ENCODE data around the gene MSRB1. TPM values are rescaled to one million over a fixed set of nuclear protein-coding genes. Genes with fewer than 3 reads are reported as not detected.
A peak's percentile ranks its signal among the peaks of the same experiment; 100 is the strongest.

Gene MSRB1
- total and polyA plus RNA-seq, 2 of the 13 experiments (the other 11 are each of a cell fraction or from before 2014, with no cell fraction given) = 32.1 to 75.4 TPM

DNA sequence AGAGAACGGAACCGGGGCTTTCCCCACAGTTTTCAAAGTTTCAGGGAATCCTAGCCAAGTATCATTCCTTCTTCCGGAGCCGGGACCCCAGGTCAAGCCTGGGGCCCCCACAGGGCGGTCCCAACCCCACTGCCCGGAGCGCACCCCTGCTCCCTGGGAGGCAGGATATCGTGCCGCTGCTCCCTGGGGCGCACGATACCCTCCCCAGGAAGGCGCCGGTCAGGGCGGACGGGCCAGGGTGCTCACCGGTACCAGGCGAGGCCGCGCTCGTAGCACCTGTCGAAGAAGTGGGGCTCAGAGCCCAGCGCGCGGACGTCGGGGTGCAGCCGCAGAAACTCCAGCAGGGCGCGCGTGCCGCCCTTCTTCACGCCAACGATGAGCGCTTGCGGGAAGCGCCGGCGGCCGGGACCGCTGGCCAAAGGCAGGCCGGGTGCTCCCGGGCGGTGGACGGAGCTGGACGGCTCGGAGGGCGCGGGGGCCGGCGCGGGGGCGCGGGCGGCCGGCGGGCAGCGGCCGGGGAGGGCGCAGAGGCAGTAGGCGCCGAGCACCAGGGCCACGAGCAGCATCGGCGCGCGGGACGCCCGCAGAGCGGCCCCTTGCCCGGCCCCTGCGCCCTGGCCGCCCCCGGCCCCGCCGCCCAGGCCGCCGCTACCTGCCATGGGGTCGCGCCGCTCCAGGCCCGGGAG lies 25.2 kb downstream of the MSRB1 start:
- no peaks in the 10 kb centered on the region for H3K36me3 ChIP-seq (replicated peaks in 1 of 2; ENCODE audit: control insufficient read depth in 1 of 2, insufficient read depth in 2 of 2, low read length in 2 of 2)
- TF ChIP-seq EZH2 (conservative IDR thresholded peaks at IDR 0.05; ENCODE audit: low read depth, low read length) (peak; percentile 68; the same call in 1 of the 2 replicates), ZNF577 (CRISPR knock-in tag; IDR thresholded peaks at IDR 0.05; ENCODE audit: borderline replicate concordance, low read depth) (no peak)
- TF ChIP-seq, protein P1, sequence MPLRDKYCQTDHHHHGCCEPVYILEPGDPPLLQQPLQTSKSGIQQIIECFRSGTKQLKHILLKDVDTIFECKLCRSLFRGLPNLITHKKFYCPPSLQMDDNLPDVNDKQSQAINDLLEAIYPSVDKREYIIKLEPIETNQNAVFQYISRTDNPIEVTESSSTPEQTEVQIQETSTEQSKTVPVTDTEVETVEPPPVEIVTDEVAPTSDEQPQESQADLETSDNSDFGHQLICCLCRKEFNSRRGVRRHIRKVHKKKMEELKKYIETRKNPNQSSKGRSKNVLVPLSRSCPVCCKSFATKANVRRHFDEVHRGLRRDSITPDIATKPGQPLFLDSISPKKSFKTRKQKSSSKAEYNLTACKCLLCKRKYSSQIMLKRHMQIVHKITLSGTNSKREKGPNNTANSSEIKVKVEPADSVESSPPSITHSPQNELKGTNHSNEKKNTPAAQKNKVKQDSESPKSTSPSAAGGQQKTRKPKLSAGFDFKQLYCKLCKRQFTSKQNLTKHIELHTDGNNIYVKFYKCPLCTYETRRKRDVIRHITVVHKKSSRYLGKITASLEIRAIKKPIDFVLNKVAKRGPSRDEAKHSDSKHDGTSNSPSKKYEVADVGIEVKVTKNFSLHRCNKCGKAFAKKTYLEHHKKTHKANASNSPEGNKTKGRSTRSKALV (CRISPR knock-in tag; IDR thresholded peaks at IDR 0.05) = peak; percentile 91
- no peak overlapping the region for H3K9ac ChIP-seq (ENCODE audit: insufficient read depth, low read depth, low read length)
- peaks cover 19% of the 10 kb centered on the region for H3K4me1 ChIP-seq (ENCODE audit: insufficient read depth, low read length)
- ChIA-PET CTCF (ENCODE audit: low intra/inter-chr PET ratio, low total read pairs) (no interaction called here), POLR2A (no interaction called here)
- no peak overlapping the region for H3K27ac ChIP-seq (ENCODE audit: extremely low read length, insufficient read depth, low read length)
- in situ Hi-C loops (cut with HindIII; ENCODE audit: extremely low pct_ligation_motif_present, low pct_unique_long_range_greater_than_20kb) (no loop called here), intact Hi-C loops (cut with micrococcal nuclease; ENCODE audit: unreplicated experiment) (no loop called here)
- H4K20me1 ChIP-seq (ENCODE audit: insufficient read depth, low read length) = 0 out of 2 replicates have a peak, but pooled peaks cover 2% of the 10 kb centered on the region
- H3K27me3 ChIP-seq (ENCODE audit: control insufficient read depth in 1 of 2, insufficient read depth in 2 of 2, low read length in 2 of 2) = peaks cover 35 to 86% of the 10 kb centered on the region in 2 experiments
- 60% methylated on average over 3 of the region's 81 CpGs for WGBS (ENCODE audit: low lambda C conversion rate)
- no TSS peak for BruUV-seq (replicated peaks)
- no peak overlapping the region for H3K4me3 ChIP-seq (replicated peaks in 1 of 3; ENCODE audit: insufficient read depth in 1 of 3, low read depth in 2 of 3, low read length in 3 of 3)
- no peaks in the 10 kb centered on the region for H3K79me2 ChIP-seq (ENCODE audit: insufficient read depth, low read length)
- no peak for DNase-seq (ENCODE audit: low spot score)
- no peak overlapping the region for H3K4me2 ChIP-seq (ENCODE audit: low read depth, low read length)
- H2AFZ ChIP-seq (ENCODE audit: low read length) = no peak overlapping the region
- FAIRE-seq = no peak
- H3K9me3 ChIP-seq (ENCODE audit: low read length) = no peaks in the 10 kb centered on the region
- no peak for ATAC-seq

DNA sequence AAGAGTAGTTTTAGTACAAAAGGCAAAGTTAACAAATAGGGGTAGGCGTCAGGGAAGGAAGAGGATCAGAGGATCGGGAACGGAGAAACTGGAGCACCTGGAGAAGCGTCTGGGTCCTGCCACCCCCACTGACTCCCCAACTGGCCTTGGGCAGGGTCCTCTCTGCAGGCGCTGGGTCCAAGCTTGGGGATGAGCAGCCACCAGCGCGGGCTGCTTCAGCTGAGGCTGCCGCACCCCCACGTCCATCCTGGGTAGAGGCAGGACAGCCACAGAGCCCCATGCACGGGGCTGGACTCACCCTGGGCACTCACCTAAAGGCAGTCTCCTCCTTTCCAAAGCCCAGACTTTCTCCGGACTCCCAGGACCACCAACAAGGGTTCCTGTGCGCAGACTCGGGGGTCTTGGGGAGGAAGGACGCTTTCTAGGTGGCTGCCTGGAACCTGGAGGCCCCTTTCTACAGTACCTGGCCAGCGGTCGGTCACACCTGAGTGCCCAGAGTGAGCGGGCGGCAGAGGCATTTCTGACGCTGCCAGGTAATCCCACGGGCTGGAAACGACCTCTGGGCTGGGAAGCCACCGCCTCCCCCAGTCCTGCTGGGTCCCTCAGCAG lies 25.8 kb downstream of the MSRB1 start:
- POLR2A ChIA-PET = no interaction called here
- Histone ChIP-seq H3K4me3 (replicated peaks in 1 of 3; ENCODE audit: insufficient read depth in 1 of 3, low read depth in 2 of 3, low read length in 3 of 3) (no peak overlapping the region), H3K4me2 (ENCODE audit: low read depth, low read length) (no peak overlapping the region), H2AFZ (ENCODE audit: low read length) (no peak overlapping the region), H3K9ac (ENCODE audit: insufficient read depth, low read depth, low read length) (no peak overlapping the region), H3K79me2 (ENCODE audit: insufficient read depth, low read length) (no peaks in the 10 kb centered on the region), H3K9me3 (ENCODE audit: low read length) (no peaks in the 10 kb centered on the region), H3K27me3 (ENCODE audit: control insufficient read depth in 1 of 2, insufficient read depth in 2 of 2, low read length in 2 of 2) (peaks cover 37 to 86% of the 10 kb centered on the region in 2 experiments), H4K20me1 (ENCODE audit: insufficient read depth, low read length) (0 out of 2 replicates have a peak, but pooled peaks cover 2% of the 10 kb centered on the region), H3K36me3 (replicated peaks in 1 of 2; ENCODE audit: control insufficient read depth in 1 of 2, insufficient read depth in 2 of 2, low read length in 2 of 2) (no peaks in the 10 kb centered on the region), H3K27ac (ENCODE audit: extremely low read length, insufficient read depth, low read length) (no peak overlapping the region), H3K4me1 (ENCODE audit: insufficient read depth, low read length) (peaks cover 19% of the 10 kb centered on the region)
- CTCF ChIA-PET (ENCODE audit: low intra/inter-chr PET ratio, low total read pairs) = no interaction called here
- DNase-seq (ENCODE audit: low spot score) (no peak), FAIRE-seq (no peak), ATAC-seq (no peak)
- intact Hi-C loops (cut with micrococcal nuclease; ENCODE audit: unreplicated experiment) (no loop called here), in situ Hi-C loops (cut with HindIII; ENCODE audit: extremely low pct_ligation_motif_present, low pct_unique_long_range_greater_than_20kb) (no loop called here)
- BruUV-seq (replicated peaks) = no TSS peak
- 12% methylated on average over 12 of the region's 22 CpGs for WGBS (ENCODE audit: low lambda C conversion rate)
- TF ChIP-seq KMT2B (CRISPR knock-in tag; IDR thresholded peaks at IDR 0.05) = no peak
- TF ChIP-seq MEIS1 (CRISPR knock-in tag; IDR thresholded peaks at IDR 0.05; ENCODE audit: borderline replicate concordance) = no peak
- TF ChIP-seq, protein P2, sequence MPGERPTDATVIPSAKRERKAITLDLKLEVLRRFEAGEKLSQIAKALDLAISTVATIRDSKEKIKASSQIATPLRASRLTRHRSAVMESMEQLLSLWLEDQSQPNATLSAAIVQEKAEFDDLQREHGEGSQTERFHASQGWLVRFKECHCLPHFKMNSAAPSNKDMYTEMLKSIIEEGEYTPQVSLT (CRISPR knock-in tag; IDR thresholded peaks at IDR 0.05; ENCODE audit: borderline replicate concordance, low read depth) = no peak
- no peak for TF ChIP-seq ZNF121 (CRISPR knock-in tag; IDR thresholded peaks at IDR 0.05)
- TF ChIP-seq, protein P3, sequence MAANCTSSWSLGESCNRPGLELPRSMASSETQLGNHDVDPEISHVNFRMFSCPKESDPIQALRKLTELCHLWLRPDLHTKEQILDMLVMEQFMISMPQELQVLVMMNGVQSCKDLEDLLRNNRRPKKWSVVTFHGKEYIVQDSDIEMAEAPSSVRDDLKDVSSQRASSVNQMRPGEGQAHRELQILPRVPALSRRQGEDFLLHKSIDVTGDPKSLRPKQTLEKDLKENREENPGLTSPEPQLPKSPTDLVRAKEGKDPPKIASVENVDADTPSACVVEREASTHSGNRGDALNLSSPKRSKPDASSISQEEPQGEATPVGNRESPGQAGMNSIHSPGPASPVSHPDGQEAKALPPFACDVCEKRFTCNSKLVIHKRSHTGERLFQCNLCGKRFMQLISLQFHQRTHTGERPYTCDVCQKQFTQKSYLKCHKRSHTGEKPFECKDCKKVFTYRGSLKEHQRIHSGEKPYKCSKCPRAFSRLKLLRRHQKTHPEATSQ (CRISPR knock-in tag; IDR thresholded peaks at IDR 0.05; ENCODE audit: borderline replicate concordance) = no peak
- TF ChIP-seq BRD4 (CRISPR knock-in tag; IDR thresholded peaks at IDR 0.05) = no peak
- TF ChIP-seq MED8 (CRISPR knock-in tag; IDR thresholded peaks at IDR 0.05; ENCODE audit: insufficient replicate concordance) = no peak
- TF ChIP-seq STAG1 (CRISPR knock-in tag; IDR thresholded peaks at IDR 0.05) = no peak
- TF ChIP-seq MZF1 (CRISPR knock-in tag; IDR thresholded peaks at IDR 0.05; ENCODE audit: borderline replicate concordance) = no peak
- no peak for TF ChIP-seq ZNF441 (CRISPR knock-in tag; IDR thresholded peaks at IDR 0.05; ENCODE audit: borderline replicate concordance)
- no peak for TF ChIP-seq ZNF749 (CRISPR knock-in tag; IDR thresholded peaks at IDR 0.05; ENCODE audit: borderline replicate concordance)

Data from HepG2 (cell line).